GF-D8 (cell line): Measurements from ENCODE around the gene ATP2B2.

Source experiments
- DNase-seq: peaks from one replicate; lab custom pipeline; 2025; lab: John Stamatoyannopoulos, UW

ATP2B2 gene

DNA sequence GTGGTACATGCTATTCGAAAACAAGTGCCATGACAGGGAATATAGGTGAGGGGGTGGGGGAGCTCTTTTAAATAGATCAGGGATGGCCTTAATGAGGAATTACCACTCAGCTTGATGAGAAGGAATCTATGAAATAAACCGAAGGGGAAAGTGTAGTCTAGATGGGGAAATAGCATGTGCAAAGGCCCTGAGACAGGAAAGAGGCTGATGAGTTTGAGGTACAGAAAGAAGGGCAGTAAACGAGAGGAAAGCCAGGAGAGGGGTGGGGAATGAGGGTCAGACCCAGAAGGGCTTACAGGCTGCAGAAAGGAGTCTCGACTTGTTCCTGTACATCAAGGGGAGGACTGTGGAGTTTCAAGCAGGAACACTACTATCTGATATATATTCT is 12.2 kb downstream of the ATP2B2 start:
- no peak for DNase-seq

DNA sequence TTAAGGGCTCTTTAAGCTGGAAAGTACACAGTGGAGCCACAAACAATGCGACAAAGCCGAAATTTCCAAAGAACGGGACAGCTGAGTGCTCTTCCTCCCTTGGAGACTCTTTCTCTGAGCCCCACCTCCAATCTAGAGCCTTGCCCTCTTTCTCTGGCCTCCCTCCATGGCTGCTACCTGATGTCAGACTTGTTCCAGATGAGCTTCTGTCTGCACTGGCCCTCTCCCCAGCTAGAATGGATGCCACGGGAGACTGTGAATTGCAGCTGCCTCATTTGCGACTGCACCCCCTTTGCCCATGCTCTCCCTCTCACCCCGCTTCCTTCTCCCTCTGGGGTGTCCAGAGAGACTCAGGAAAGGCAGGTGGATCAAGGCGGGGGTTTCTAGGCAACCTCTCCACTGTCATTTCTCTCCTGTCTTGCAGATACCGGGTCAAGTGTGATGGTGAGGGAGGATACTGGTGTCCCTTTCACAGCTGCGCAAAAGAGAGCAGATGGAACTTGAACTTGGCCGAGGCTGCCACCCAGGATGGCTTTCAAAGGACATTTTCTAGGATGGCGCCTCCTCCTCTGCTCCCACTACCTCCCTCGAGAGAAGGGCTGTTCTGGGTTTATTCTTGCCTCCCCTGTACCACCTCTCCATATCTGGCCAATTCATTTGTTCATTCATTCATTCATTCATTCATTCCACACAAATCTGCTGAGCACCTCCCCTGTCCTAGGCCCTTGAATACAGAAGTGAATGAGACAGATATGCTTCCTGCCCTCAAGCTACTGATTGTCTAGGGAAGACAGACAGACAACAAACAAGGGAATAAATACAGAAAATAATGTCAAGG is 12.8 kb downstream of the ATP2B2 start:
- DNase-seq: no peak

- DNase-seq: no peak
Observed at GRCh38 chr3:10489746-10490483, 15.5 kb downstream of the ATP2B2 start.

- no peak for DNase-seq
Observed at GRCh38 chr3:10487988-10488633, 17.3 kb downstream of the ATP2B2 start.

GRCh38 chr3:10485806-10486205 is 19.6 kb downstream of the ATP2B2 start:
- no peak for DNase-seq

DNA sequence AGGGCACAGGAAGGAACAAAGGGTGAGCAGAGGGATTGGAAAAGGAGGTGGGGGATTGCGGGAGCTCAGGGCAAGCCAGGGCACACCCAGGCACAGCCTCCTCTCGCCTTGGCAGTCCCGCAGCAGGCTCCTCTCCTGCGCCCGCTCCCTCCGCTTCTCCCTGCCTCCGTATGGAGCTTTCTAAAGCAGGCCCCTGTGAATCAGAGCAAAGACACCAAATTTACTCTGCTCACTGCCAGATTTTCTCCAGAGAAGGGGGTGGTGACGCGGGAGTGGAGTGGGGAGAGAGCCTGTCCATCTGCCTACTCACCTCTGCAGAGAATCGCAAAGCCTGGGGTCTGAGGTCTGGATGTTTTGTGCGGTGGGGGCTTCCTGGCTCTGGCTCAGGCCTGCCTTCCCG is 20.0 kb downstream of the ATP2B2 start:
- no peak for DNase-seq

- DNase-seq: no peak
Observed at GRCh38 chr3:10484709-10485108, 20.7 kb downstream of the ATP2B2 start.

- DNase-seq: no peak
Observed at GRCh38 chr3:10483686-10484345, 21.6 kb downstream of the ATP2B2 start.

- no peak for DNase-seq
Observed at GRCh38 chr3:10483364-10483675, 22.1 kb downstream of the ATP2B2 start.

GRCh38 chr3:10482631-10483363 is 22.6 kb downstream of the ATP2B2 start:
- DNase-seq: no peak

- DNase-seq: no peak
Observed at GRCh38 chr3:10480871-10481378, 24.5 kb downstream of the ATP2B2 start.

DNA sequence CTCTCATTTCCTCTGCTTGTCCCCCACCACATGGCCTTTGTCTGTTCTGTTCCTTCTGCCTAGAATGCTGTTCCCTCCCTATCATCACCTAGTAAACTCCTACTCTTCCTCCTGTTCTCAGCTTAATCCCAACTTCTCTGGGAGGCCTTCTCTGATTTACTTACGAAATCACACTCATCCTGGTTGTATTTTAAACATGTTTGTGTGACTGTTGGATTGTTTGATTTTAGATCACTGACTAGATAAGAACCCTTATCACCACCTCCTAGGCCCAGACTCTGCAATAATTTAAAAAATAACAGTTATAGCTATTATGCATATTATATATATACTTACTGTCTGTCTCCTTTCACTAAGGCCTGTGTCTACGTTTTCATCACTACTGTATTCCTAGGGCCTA is 26.1 kb downstream of the ATP2B2 start:
- DNase-seq: no peak

DNA sequence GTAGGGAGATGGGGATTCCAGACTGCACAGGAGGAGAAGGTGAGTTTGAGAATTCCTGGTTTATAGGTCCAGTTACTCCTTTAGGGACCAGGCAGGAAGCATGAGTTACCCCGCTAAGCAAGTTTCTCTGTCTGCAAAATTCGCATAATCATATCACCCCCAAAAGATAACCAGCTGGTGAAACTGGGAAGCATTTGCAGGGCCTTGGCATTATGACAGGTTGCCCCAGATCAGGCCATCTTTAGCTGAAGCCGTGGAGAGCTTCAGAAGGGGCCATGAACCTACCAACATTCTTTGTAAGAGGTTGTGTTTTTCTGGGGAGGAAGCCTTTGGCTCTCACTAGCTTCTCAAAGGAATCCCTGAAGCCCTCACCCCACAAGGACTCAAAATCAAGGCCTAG is 29.4 kb downstream of the ATP2B2 start:
- no peak for DNase-seq

GRCh38 chr3:10474847-10475246 is 30.5 kb downstream of the ATP2B2 start:
- no peak for DNase-seq

DNA sequence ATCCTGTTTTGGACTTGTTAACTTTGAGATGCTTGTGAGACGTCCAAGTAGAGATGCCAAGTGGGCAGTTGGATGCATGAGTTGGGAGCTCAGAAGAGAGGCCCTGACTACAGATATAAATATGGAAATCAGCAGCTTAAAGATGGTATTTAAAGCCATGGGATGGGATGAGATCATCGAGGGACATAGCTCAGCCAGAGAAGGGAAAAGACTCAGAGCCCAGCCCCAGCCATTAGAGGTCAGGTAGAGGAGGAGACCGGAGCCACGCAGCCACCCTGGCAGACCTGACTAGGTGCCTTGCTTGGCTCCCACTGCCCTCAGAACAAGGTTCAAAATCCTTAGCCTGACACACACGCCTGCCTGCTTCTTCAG is 31.1 kb downstream of the ATP2B2 start:
- no peak for DNase-seq

DNA sequence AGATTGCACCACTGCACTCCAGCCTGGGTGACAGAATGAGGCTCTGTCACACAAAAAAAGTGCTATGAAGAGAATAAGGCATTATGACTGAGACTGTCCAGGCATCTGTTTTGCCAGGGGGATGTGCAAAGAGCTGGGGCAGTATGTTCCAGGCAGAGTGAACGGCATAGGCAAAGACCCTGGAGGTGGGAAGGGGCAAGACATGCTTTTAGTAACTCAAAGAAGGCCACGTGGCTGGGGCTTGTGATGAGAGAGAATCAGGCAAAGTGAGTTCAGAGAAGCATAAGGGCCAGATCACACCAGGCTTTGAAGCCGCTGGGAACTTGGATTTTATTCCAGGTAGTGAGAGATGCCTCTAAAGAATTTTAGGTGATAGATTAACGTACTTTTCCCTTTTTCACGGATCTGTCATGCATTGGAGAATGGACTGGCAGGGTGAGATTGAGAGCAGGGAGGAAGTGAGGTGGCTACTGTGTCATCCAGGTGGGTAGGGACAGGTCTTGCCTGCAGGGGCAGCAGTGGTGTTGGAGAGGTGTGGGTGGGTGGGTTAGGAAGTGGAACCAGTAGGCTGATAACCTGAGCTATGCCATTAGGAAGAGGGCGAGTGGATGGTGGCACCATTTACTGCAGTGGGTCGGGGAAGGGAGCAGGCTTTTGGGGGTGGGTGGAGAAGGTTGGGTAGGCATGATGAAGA is 31.7 kb downstream of the ATP2B2 start:
- DNase-seq: no peak

DNA sequence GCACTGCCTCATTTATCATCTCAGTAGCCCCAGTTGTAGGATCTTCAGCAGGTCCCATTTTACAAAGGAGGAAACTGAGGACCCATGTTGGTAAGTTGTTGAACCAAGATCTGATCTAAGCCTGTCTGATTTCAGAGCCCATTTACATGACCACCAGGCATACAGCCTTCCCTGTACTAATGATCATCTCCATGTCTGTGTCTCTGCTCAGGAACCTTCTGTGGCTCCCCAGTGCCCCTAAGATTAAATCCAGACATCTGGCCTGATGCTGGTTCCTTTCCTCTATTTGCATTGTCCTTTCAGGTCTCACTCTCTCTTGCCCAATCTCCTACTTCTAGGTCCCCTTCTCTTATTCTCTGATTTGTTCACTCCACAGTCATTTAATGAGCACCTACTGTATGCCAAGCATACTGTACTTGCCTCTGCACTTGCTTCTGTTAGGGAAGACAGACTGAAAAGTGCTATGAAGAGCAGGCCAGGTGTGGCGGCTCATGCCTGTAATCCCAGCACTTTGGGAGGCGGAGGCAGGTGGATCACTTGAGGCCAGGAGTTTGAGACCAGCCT is 32.4 kb downstream of the ATP2B2 start:
- no peak for DNase-seq

GRCh38 chr3:10471054-10471688 is 34.2 kb downstream of the ATP2B2 start:
- no peak for DNase-seq

DNA sequence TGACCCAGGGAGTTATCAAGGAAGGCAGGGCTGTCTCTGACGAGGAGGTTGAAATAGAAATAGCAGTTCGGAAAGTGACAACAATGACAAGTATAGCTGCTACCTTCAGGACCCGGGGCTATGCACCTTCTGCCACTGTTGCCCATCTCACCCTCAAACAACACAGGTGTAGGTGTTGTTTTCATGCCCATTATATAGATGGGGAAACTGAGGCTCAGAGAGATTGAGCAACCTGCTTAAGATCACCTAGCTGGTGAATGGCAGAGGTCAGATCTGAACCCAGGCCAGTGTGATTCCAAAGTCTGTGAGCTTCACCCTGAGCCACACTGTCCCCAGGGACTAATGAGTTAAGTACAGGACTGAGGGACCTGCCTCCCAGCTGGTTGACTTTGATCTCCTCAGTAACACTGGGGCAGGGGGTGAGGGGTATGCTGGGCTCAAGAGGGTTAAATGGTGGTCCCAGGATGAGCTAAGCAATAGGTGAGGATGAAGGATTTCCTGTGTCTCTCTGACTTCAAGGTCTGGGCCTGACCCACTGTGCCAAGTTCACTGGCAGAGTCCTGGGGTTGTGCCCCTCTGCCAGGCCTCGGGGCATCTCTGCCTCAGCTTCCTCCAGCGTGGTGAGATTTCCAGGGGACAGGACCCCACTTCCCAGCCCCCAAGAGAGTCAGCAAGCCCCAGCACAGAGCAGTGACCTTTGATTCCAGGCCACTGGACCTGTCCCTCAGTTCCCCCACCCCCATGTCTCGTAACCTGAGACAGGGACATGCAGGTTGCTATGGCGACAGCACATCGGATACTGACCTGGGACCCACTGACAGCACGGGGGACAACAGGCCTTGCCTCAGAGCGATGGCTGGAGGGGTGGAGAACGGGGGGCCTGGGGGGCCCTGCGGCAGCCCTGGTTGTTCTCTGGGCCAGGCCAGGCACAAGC is 35.0 kb downstream of the ATP2B2 start:
- DNase-seq: no peak
